Stimulated activated CD4-positive, alpha-beta T cell treated with anti-CD3 and anti-CD28 coated beads, TNF-alpha, amount 100 ng/mL, for 48 hours (primary cell): Measurements from ENCODE around the gene CDC73.
"Not testable (repeated sequence)": the region's sequence is repeated elsewhere in the genome, so short reads cannot be mapped to it uniquely, and the experiment has no call there.

Source experiments
- DNase-seq, 3 donors: peaks; one replicate each; pipeline ENCODE4 v3.0.0-alpha.2; 2020; ENCODE audit warnings: low read depth in 3 of 3

The CDC73 gene

DNA sequence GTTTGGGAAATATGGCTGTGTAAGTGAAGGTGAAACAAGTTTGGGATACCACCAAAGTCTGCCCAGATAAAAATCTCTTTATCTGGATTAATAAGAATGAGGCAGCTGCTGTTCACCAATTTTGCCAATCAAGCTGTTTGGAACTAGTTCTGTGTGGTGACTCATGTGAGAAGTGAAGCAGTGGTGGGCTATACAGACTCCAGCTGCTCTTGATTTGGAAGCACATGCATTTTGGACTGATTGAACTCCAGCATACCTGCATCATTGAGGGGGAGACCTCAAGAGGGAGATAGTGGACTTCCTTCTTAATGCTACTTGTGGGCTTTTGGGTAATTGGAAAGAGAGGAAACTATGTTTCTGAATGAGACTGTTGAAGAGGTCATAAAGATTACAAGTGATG is 163.8 kb downstream of the CDC73 start:
- no peak for DNase-seq

- DNase-seq, result not testable (repeated sequence)
These were observed 166.8 kb downstream of the CDC73 start for GRCh38 chr1:193288548-193289080.

DNA sequence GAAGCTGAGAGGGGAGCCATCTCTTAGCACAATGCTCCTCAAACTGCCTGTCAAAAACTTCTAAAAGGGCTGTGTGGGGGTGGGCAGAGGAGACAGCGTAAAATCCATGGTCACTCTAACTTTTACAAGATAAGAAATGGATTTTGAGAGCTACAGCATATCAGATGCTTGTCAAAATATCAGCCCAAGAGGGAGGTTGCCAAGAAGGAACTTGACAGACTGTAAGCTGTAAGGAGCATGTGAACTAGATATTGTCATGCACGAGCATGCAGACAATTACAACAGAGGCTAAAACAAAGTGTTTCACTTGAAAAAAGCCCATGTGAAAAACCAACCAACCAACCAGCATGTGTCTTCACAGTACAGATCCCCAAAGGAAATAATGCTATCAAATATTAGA is 171.9 kb downstream of the CDC73 start:
- no peak for DNase-seq

GRCh38 chr1:193299038-193299437 is 177.2 kb downstream of the CDC73 start:
- DNase-seq, result no peak

DNA sequence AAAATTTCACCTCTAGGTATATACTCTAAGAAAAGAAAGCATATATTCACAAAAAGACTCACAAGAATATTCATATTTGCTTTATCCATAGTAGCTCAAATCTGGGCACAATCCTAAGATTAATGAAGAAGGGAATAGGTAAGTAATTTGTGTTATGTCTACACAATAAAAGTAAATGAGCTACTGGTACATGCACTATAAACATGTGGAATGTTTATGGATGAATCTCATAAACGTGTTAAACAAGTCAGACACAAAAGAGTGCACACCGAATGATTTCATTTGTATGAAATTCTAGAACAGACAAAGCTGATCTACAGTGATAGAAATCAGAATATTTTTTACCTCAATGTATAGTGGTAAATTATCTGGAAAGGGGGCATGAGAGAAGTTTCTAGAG is 179.9 kb downstream of the CDC73 start:
- DNase-seq, result no peak

DNA sequence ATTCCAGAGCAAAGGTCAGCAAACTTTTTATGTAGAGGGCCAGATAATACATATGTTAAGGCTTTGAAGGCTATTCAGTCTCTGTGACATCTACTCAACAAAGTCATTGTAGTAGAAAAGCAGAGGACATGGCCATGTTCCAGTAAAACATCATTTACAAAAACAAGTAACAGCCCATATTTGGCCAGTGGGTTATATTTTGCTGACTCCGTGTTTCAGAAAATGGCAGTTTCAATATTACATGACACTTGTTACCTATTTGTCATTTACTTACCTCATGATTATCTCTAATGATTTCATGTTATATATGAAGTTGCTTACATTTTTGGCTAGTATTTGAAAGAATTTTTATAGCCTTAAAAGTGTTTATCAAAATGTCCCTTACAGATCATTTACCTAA is 182.0 kb downstream of the CDC73 start:
- DNase-seq, result no peak
